ENCODE measurements around the gene SIM1. TPM values are rescaled to one million over a fixed set of nuclear protein-coding genes. Genes with fewer than 3 reads are reported as not detected.

The SIM1 gene
- total RNA-seq, result not detected

GRCh38 chr6:100464903-100465700 is at the start of gene SIM1:
TSS of gene SIM1 (minus strand) at chr6:100464921. CDS start at chr6:100463468, 1,453 bp downstream.
- DNase-seq (ENCODE audit: low spot score), result no peak
- Histone ChIP-seq H3K9me3 (no peaks in the 10 kb centered on the region), H3K27ac (no peak within 1 kb of the TSS), H3K27me3 (peaks cover 74 to 90% of the 10 kb centered on the region in 2 donors), H3K4me1 (peaks cover 0 to 26% of the 10 kb centered on the region in 2 donors), H3K36me3 (no peaks in the 10 kb centered on the region), H3K4me3 (peak within 1 kb of the TSS in 1 of 2 donors; percentile 35)
- TF ChIP-seq CTCF (IDR thresholded peaks at IDR 0.05), result no peak

GRCh38 chr6:100512203-100512862 is 47.6 kb upstream of the SIM1 start:
- no peaks in the 10 kb centered on the region for H3K9me3 ChIP-seq
- no peaks in the 10 kb centered on the region for H3K27me3 ChIP-seq
- no peak for DNase-seq (ENCODE audit: low spot score)
- H3K4me1 ChIP-seq, result peaks cover 0 to 6% of the 10 kb centered on the region in 2 donors
- TF ChIP-seq CTCF (IDR thresholded peaks at IDR 0.05), result no peak
- no peak overlapping the region for H3K4me3 ChIP-seq
- peaks cover 34% of the 10 kb centered on the region for H3K36me3 ChIP-seq
- no peak overlapping the region for H3K27ac ChIP-seq

- Histone ChIP-seq H3K4me1 (peaks cover 0 to 6% of the 10 kb centered on the region in 2 donors), H3K27me3 (no peaks in the 10 kb centered on the region), H3K27ac (no peak overlapping the region), H3K36me3 (peaks cover 34% of the 10 kb centered on the region), H3K4me3 (no peak overlapping the region), H3K9me3 (no peaks in the 10 kb centered on the region)
- no peak for TF ChIP-seq CTCF (IDR thresholded peaks at IDR 0.05)
- DNase-seq (ENCODE audit: low spot score), result no peak
Observed at GRCh38 chr6:100509101-100509500, 44.4 kb upstream of the SIM1 start.

- peaks cover 21% of the 10 kb centered on the region for H3K36me3 ChIP-seq
- TF ChIP-seq CTCF (IDR thresholded peaks at IDR 0.05), result no peak
- H3K27ac ChIP-seq, result no peak overlapping the region
- DNase-seq (ENCODE audit: low spot score), result no peak
- no peaks in the 10 kb centered on the region for H3K27me3 ChIP-seq
- no peaks in the 10 kb centered on the region for H3K9me3 ChIP-seq
- H3K4me3 ChIP-seq, result no peak overlapping the region
- H3K4me1 ChIP-seq, result no peaks in the 10 kb centered on the region
Observed at GRCh38 chr6:100506651-100507050, 41.9 kb upstream of the SIM1 start.

GRCh38 chr6:100504786-100505737 is 40.3 kb upstream of the SIM1 start:
- H3K4me3 ChIP-seq, result no peak overlapping the region
- H3K9me3 ChIP-seq, result no peaks in the 10 kb centered on the region
- no peak for TF ChIP-seq CTCF (IDR thresholded peaks at IDR 0.05)
- no peak for DNase-seq (ENCODE audit: low spot score)
- H3K27me3 ChIP-seq, result no peaks in the 10 kb centered on the region
- H3K4me1 ChIP-seq, result no peaks in the 10 kb centered on the region
- H3K27ac ChIP-seq, result no peak overlapping the region
- H3K36me3 ChIP-seq, result peaks cover 11% of the 10 kb centered on the region
